ENCODE results near the gene TXNRD1.

- TF ChIP-seq POLR2A (IDR thresholded peaks at IDR 0.05) = no peak
- no peak for TF ChIP-seq CTCF (IDR thresholded peaks at IDR 0.05)
- TF ChIP-seq EP300 (IDR thresholded peaks at IDR 0.05) = no peak
- TF ChIP-seq POLR2AphosphoS5 (IDR thresholded peaks at IDR 0.05) = no peak
These were observed 101.4 kb downstream of the TXNRD1 start for GRCh38 chr12:104316936-104317335.
